IMR-90 (cell line): Measurements from ENCODE around the gene IGF2BP3. TPM values are rescaled to one million over a fixed set of nuclear protein-coding genes. Genes with fewer than 3 reads are reported as not detected.

Experiments
- ATAC-seq: fragments of 200-7000 bp; cut with Tn5 transposase; 2 replicates; pipeline ENCODE4 v1.9.1; 2020; ENCODE audit warnings: low read depth, mild to moderate bottlenecking, moderate library complexity
- BruUV-seq: library from RNA; stranded (reverse); fragments of 400-500 nt; replicated peaks from 2 replicates; lab custom pipeline; 2021; lab: Mats Ljungman, UMichigan
- CTCF ChIA-PET: fragments of 300-600 bp; formaldehyde crosslinking; extraction: SDS; loops from one replicate; lab custom pipeline; 2021; ENCODE audit warnings: antibody characterized with exemption; lab: Yijun Ruan, JAX
- POLR2A ChIA-PET: fragments of 300-600 bp; sonication (Branson Sonifier 250); formaldehyde crosslinking; loops from one replicate; lab custom pipeline; 2022; ENCODE audit warnings: antibody characterized with exemption; ENCODE audit not compliant: unreplicated experiment; lab: Charles Lee
- DNase-seq: peaks from one replicate; pipeline ENCODE4 v3.0.0; 2013
- H2AFZ ChIP-seq: replicated peaks from 2 replicates; pipeline ENCODE3; 2013; ENCODE audit warnings: low read length, mild to moderate bottlenecking; ENCODE audit not compliant: poor library complexity
- H2AK5ac ChIP-seq: 2 replicates; pipeline ENCODE4 v1.6.1; 2013; ENCODE audit warnings: low read depth, low read length, inconsistent platforms
- H2AK9ac ChIP-seq: replicated peaks from 2 replicates; pipeline ENCODE3; 2013; ENCODE audit warnings: mild to moderate bottlenecking, low read depth, low read length, moderate library complexity; ENCODE audit not compliant: poor library complexity
- H2BK120ac ChIP-seq: 2 replicates; pipeline ENCODE4 v1.6.1; 2013; ENCODE audit warnings: low read depth, low read length, inconsistent platforms
- H2BK15ac ChIP-seq: 3 replicates; pipeline ENCODE4 v1.6.1; 2013; ENCODE audit warnings: low read depth, low read length, inconsistent platforms
- H2BK20ac ChIP-seq: 2 replicates; pipeline ENCODE4 v1.6.1; 2013; ENCODE audit warnings: low read depth, mild to moderate bottlenecking, inconsistent platforms, low read length, moderate library complexity
- H2BK5ac ChIP-seq: 2 replicates; pipeline ENCODE4 v1.6.1; 2013; ENCODE audit warnings: mild to moderate bottlenecking, low read depth, low read length, inconsistent platforms; ENCODE audit not compliant: poor library complexity, severe bottlenecking
- H3K14ac ChIP-seq: replicated peaks from 2 replicates; pipeline ENCODE4 v1.6.1; 2013; ENCODE audit warnings: low read depth, low read length, inconsistent platforms
- H3K18ac ChIP-seq: 2 replicates; pipeline ENCODE4 v1.6.1; 2013; ENCODE audit warnings: low read depth, low read length, control low read depth
- H3K23ac ChIP-seq: 2 replicates; pipeline ENCODE4 v1.6.1; 2013; ENCODE audit warnings: low read depth, low read length, inconsistent platforms
- H3K27ac ChIP-seq: 2 replicates; pipeline ENCODE4 v1.5.1; 2013; ENCODE audit warnings: mild to moderate bottlenecking, control low read depth, low read length; ENCODE audit not compliant: insufficient read depth
- H3K27me3 ChIP-seq: 2 replicates; pipeline ENCODE4 v1.6.1; 2013; ENCODE audit warnings: low read length; ENCODE audit not compliant: control insufficient read depth, insufficient read depth
- H3K36me3 ChIP-seq: 2 replicates; pipeline ENCODE4 v1.6.1; 2013; ENCODE audit warnings: low read length, mixed read lengths; ENCODE audit not compliant: control insufficient read depth, insufficient read depth
- H3K4ac ChIP-seq: 2 replicates; pipeline ENCODE4 v1.6.1; 2013; ENCODE audit warnings: low read depth, low read length, inconsistent platforms
- H3K4me1 ChIP-seq: 2 replicates; pipeline ENCODE4 v1.6.1; 2013; ENCODE audit warnings: low read length, mixed read lengths; ENCODE audit not compliant: control insufficient read depth, insufficient read depth
- H3K4me2 ChIP-seq: 2 replicates; pipeline ENCODE4 v1.6.1; 2013; ENCODE audit warnings: low read depth, mild to moderate bottlenecking, control low read depth, low read length, moderate library complexity
- H3K4me3 ChIP-seq: 2 replicates; pipeline ENCODE4 v1.5.1; 2013; ENCODE audit warnings: low read depth, mild to moderate bottlenecking, control low read depth, low read length, moderate library complexity; ENCODE audit not compliant: insufficient read depth
- H3K56ac ChIP-seq: 2 replicates; pipeline ENCODE4 v1.6.1; 2013; ENCODE audit warnings: low read length, inconsistent platforms; ENCODE audit not compliant: insufficient read depth; ENCODE audit errors: extremely low read depth
- H3K79me1 ChIP-seq, 2 experiments: 2 replicates each; pipeline ENCODE4 v1.6.1; 2013; ENCODE audit warnings: low read length in 2 of 2, inconsistent platforms in 1 of 2, low read depth in 1 of 2
- H3K9ac ChIP-seq: 2 replicates; pipeline ENCODE4 v1.6.1; 2013; ENCODE audit warnings: low read depth, low read length, control low read depth
- H3K9me1 ChIP-seq: 2 replicates; pipeline ENCODE4 v1.6.1; 2013; ENCODE audit warnings: low read length, inconsistent platforms; ENCODE audit not compliant: insufficient read depth
- H3K9me3 ChIP-seq: 2 replicates; pipeline ENCODE4 v1.6.1; 2013; ENCODE audit warnings: low read length; ENCODE audit not compliant: control insufficient read depth, insufficient read depth
- H4K20me1 ChIP-seq: 2 replicates; pipeline ENCODE4 v1.6.1; 2013; ENCODE audit warnings: low read length, inconsistent platforms; ENCODE audit not compliant: insufficient read depth
- H4K5ac ChIP-seq: 2 replicates; pipeline ENCODE4 v1.6.1; 2013; ENCODE audit warnings: mild to moderate bottlenecking, low read depth, low read length, control low read depth
- H4K8ac ChIP-seq, 2 experiments: 2 replicates each; pipeline ENCODE4 v1.6.1; 2013; ENCODE audit warnings: low read depth in 2 of 2, low read length in 2 of 2, control low read depth in 1 of 2, inconsistent platforms in 1 of 2
- H4K91ac ChIP-seq: 2 replicates; pipeline ENCODE4 v1.6.1; 2013; ENCODE audit warnings: low read depth, low read length, inconsistent platforms; ENCODE audit not compliant: insufficient read depth
- BHLHE40 ChIP-seq: fragments of 150-350 bp; IDR thresholded peaks from 2 replicates; pipeline ENCODE4 v1.6.1; 2016; ENCODE audit warnings: mild to moderate bottlenecking, low read depth, low read length
- CEBPB ChIP-seq: IDR thresholded peaks from 2 replicates; pipeline ENCODE4 v1.6.1; 2012; ENCODE audit warnings: low read depth, low read length, improper control_type of control experiment
- FOS ChIP-seq: fragments of 150-350 bp; IDR thresholded peaks from 2 replicates; pipeline ENCODE4 v1.6.1; 2016; ENCODE audit warnings: low read depth, low read length
- MAZ ChIP-seq: IDR thresholded peaks from 2 replicates; pipeline ENCODE4 v1.6.1; 2012; ENCODE audit warnings: low read depth, mild to moderate bottlenecking, low read length, improper control_type of control experiment, moderate library complexity, borderline replicate concordance
- MXI1 ChIP-seq: IDR thresholded peaks from 2 replicates; pipeline ENCODE4 v1.6.1; 2012; ENCODE audit warnings: low read depth, mild to moderate bottlenecking, low read length, moderate library complexity, borderline replicate concordance
- POLR2A ChIP-seq: IDR thresholded peaks from 2 replicates; pipeline ENCODE4 v1.6.1; 2012; ENCODE audit warnings: mild to moderate bottlenecking, low read depth, low read length
- RAD21 ChIP-seq: IDR thresholded peaks from 2 replicates; pipeline ENCODE4 v1.6.1; 2012; ENCODE audit warnings: low read length, improper control_type of control experiment
- RCOR1 ChIP-seq: IDR thresholded peaks from 2 replicates; pipeline ENCODE4 v1.6.1; 2012; ENCODE audit warnings: mild to moderate bottlenecking, low read length, improper control_type of control experiment; ENCODE audit not compliant: insufficient replicate concordance
- SMC3 ChIP-seq: fragments of 150-350 bp; IDR thresholded peaks from 2 replicates; pipeline ENCODE4 v1.6.1; 2016; ENCODE audit warnings: low read depth, mild to moderate bottlenecking, antibody characterized with exemption, low read length, moderate library complexity
- USF2 ChIP-seq: fragments of 150-350 bp; IDR thresholded peaks from 2 replicates; pipeline ENCODE4 v1.6.1; 2017; ENCODE audit warnings: mild to moderate bottlenecking, antibody characterized with exemption, low read length, low read depth
- WGBS, 2 experiments: methylation state at CpG; one replicate each; pipeline versions ENCODE4 v1.1.5 to v1.1.7; 2013; ENCODE audit warnings: missing lambda C conversion rate in 2 of 2; ENCODE audit not compliant: insufficient read length in 1 of 2; ENCODE audit errors: extremely low coverage in 2 of 2; 5-methylcytosine and 5-hydroxymethylcytosine counted together
- dilution Hi-C: fragments of 300-500 bp; cut with HindIII; formaldehyde crosslinking; loops from one replicate; pipeline ENCODE4 v1.14.3; 2018; ENCODE audit warnings: low sequenced_read_pairs; ENCODE audit not compliant: unreplicated experiment
- in situ Hi-C: fragments of 300-500 bp; cut with MboI; formaldehyde crosslinking; loops from 3 replicates; pipeline ENCODE4 v1.14.3; 2019; ENCODE audit warnings: low sequenced_read_pairs, inconsistent platforms, mixed read lengths
- intact Hi-C: fragments of 100-400 bp; cut with micrococcal nuclease; formaldehyde crosslinking; loops from 2 replicates; pipeline ENCODE4 v1.10.0; 2022
- polyA plus RNA-seq, 3 experiments: library from polyadenylated mRNA; depleted of rRNA; stranded (reverse); fragments of >200 nt; gene quantifications; 2 replicates each; pipeline ENCODE4 v1.2.3, GENCODE V29; 2012; ENCODE audit warnings: low replicate concordance in 1 of 3
- total RNA-seq: library from RNA; depleted of rRNA; stranded (reverse); fragments of >200 nt; gene quantifications from 2 replicates; pipeline ENCODE4 v1.2.3, GENCODE V29; 2012
- TF ChIP-seq, protein P1 (sequence below): fragments of 150-350 bp; IDR thresholded peaks from 2 replicates; pipeline ENCODE4 v1.6.1; 2016; ENCODE audit warnings: low read depth, mild to moderate bottlenecking, low read length, moderate library complexity, borderline replicate concordance

Gene IGF2BP3
- total and polyA plus RNA-seq, 2 of the 4 experiments (the other 2 are of a cell fraction): 50.9 to 59.3 TPM

DNA sequence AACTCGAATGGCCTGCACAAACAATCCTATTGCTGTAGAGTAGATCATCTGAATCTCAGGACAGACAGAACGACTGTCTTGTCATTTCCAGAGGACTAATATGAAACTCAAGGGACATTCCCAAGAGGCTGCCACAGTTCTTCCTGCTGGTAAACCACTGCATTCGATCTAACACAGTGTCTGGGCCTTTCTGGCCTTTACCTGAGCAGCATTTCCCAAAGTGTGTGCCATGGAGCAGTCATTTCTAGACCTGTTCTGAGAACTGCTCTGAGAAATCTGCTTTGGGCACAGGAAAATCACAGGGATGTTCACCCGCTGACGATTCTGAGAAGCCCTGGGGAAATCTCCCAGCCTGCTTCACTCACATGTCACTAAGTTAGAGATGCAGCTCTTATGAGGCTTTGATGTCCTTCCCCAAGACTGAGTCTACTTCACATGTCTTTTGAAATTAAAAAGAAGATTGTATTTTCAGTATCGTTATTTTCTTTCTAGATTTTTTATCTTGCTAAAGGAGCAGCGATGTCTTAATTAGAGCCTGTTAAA lies 205.3 kb downstream of the IGF2BP3 start:
- Histone ChIP-seq H3K23ac (no peak overlapping the region), H2BK15ac (no peak overlapping the region), H2BK120ac (no peak overlapping the region), H3K4me2 (no peak overlapping the region), H3K18ac (no peak overlapping the region), H3K9me1 (no peaks in the 10 kb centered on the region), H3K9ac (no peak overlapping the region), H4K8ac (no peak overlapping the region), H2BK20ac (no peak overlapping the region), H2AK9ac (no peak overlapping the region), H3K79me1 (no peaks in the 10 kb centered on the region), H4K20me1 (no peaks in the 10 kb centered on the region), H3K56ac (no peak overlapping the region), H4K5ac (no peak overlapping the region), H4K91ac (no peak overlapping the region), H3K9me3 (0 out of 2 replicates have a peak, but pooled peaks cover 2% of the 10 kb centered on the region), H3K27ac (no peak overlapping the region), H3K4me1 (no peaks in the 10 kb centered on the region), H2BK5ac (no peak overlapping the region), H2AK5ac (no peak overlapping the region), H3K14ac (no peak overlapping the region), H3K27me3 (peaks cover 13% of the 10 kb centered on the region), H3K36me3 (no peaks in the 10 kb centered on the region), H3K4me3 (no peak overlapping the region), H3K4ac (no peak overlapping the region), H2AFZ (no peak overlapping the region)
- ChIA-PET CTCF (interaction anchor here (4.3 kb wide), 1 partner anchor 8 kb away, joined by 34 read pairs; no protein-coding TSS in a partner anchor), POLR2A (no interaction called here)
- in situ Hi-C loops: no loop called here
- ATAC-seq: no peak
- TF ChIP-seq FOS (no peak), SMC3 (no peak), RAD21 (no peak), POLR2A (no peak), MAZ (no peak), BHLHE40 (no peak), CEBPB (no peak), MXI1 (no peak), USF2 (no peak), RCOR1 (no peak)
- TF ChIP-seq, protein P1, sequence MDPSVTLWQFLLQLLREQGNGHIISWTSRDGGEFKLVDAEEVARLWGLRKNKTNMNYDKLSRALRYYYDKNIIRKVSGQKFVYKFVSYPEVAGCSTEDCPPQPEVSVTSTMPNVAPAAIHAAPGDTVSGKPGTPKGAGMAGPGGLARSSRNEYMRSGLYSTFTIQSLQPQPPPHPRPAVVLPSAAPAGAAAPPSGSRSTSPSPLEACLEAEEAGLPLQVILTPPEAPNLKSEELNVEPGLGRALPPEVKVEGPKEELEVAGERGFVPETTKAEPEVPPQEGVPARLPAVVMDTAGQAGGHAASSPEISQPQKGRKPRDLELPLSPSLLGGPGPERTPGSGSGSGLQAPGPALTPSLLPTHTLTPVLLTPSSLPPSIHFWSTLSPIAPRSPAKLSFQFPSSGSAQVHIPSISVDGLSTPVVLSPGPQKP: no peak
- no peak for DNase-seq
- intact Hi-C loops: loop anchor here (5.0 kb wide), 1 partner anchor 743 kb away; no protein-coding TSS in a partner anchor
- BruUV-seq: no TSS peak
- dilution Hi-C loops: no loop called here
- WGBS, 2 experiments: 85% methylated on average over 3 of the region's 7 CpGs; no CpG with 5 or more reads in 1 of the 2 experiments
